OCI-LY3 (cell line): ENCODE data around the gene ZNF716.

Experiments
- H2AFZ ChIP-seq: fragments of 200-600, 300-600 bp; shearing (Covaris generic); 2 replicates; pipeline ENCODE4 v1.6.0; 2014; ENCODE audit warnings: antibody characterized with exemption, low read depth, low read length
- H3K27ac ChIP-seq: fragments of 200-600, 300-600 bp; sonication (generic); 2 replicates; pipeline ENCODE4 v1.5.1; 2014; ENCODE audit warnings: mild to moderate bottlenecking, low read length, moderate library complexity, mixed read lengths
- H3K27me3 ChIP-seq: fragments of 200-600, 300-600 bp; sonication (generic); 2 replicates; pipeline ENCODE4 v1.6.1; 2014; ENCODE audit warnings: low read depth, low read length, mixed read lengths
- H3K36me3 ChIP-seq: fragments of 200-600, 300-600 bp; sonication (generic); replicated peaks from 2 replicates; pipeline ENCODE3; 2014; ENCODE audit warnings: low read depth, low read length, mixed read lengths
- H3K4me1 ChIP-seq: fragments of 300-600, 200-600 bp; sonication (generic); 2 replicates; pipeline ENCODE4 v1.6.1; 2014; ENCODE audit warnings: low read length, mixed read lengths
- H3K4me2 ChIP-seq: fragments of 200-600, 300-600 bp; sonication (generic); 2 replicates; pipeline ENCODE4 v1.6.1; 2014; ENCODE audit warnings: low read length, mixed read lengths
- H3K4me3 ChIP-seq: fragments of 300-600, 200-600 bp; sonication (generic); 2 replicates; pipeline ENCODE4 v1.5.1; 2014; ENCODE audit warnings: antibody characterized with exemption, mild to moderate bottlenecking, low read length, moderate library complexity
- H3K79me2 ChIP-seq: fragments of 300-600, 200-600 bp; shearing (Covaris generic); 2 replicates; pipeline ENCODE4 v1.6.1; 2014; ENCODE audit warnings: mild to moderate bottlenecking, low read length, mixed read lengths
- H3K9ac ChIP-seq: fragments of 300-600, 200-600 bp; shearing (Covaris generic); 2 replicates; pipeline ENCODE4 v1.6.0; 2014; ENCODE audit warnings: mild to moderate bottlenecking, low read length, moderate library complexity
- H3K9me3 ChIP-seq: fragments of 200-600, 300-600 bp; shearing (Covaris generic); 2 replicates; pipeline ENCODE4 v1.6.1; 2014; ENCODE audit warnings: low read length, mixed read lengths; ENCODE audit not compliant: insufficient read depth
- H4K20me1 ChIP-seq: fragments of 200-600, 300-600 bp; sonication (generic); 2 replicates; pipeline ENCODE4 v1.6.1; 2016; ENCODE audit warnings: low read length, mixed read lengths; ENCODE audit not compliant: insufficient read depth
- CTCF ChIP-seq: fragments of 200-600, 300-600 bp; sonication (generic); IDR thresholded peaks from 2 replicates; pipeline ENCODE4 v1.5.1; 2014; ENCODE audit warnings: antibody characterized with exemption, low read length, low read depth
- EZH2phosphoT487 ChIP-seq: fragments of 200-600 bp; shearing (Covaris generic); IDR thresholded peaks from 2 replicates; pipeline ENCODE4 v1.6.1; 2018; ENCODE audit warnings: antibody characterized with exemption, mixed run types, low read depth

ZNF716 gene

GRCh38 chr7:57426629-57427003, 23.4 kb upstream of the ZNF716 start:
- no peak overlapping the region for H3K4me3 ChIP-seq
- H4K20me1 ChIP-seq = no peaks in the 10 kb centered on the region
- no peak overlapping the region for H3K27ac ChIP-seq
- H3K4me2 ChIP-seq = no peak overlapping the region
- TF ChIP-seq CTCF = no peak
- TF ChIP-seq EZH2phosphoT487 = no peak
- no peak overlapping the region for H3K9ac ChIP-seq
- H3K79me2 ChIP-seq = no peaks in the 10 kb centered on the region
- H3K9me3 ChIP-seq = no peaks in the 10 kb centered on the region
- no peaks in the 10 kb centered on the region for H3K36me3 ChIP-seq
- H3K4me1 ChIP-seq = no peaks in the 10 kb centered on the region
- H2AFZ ChIP-seq = no peak overlapping the region
- no peaks in the 10 kb centered on the region for H3K27me3 ChIP-seq

GRCh38 chr7:57427146-57427545, 22.8 kb upstream of the ZNF716 start:
- TF ChIP-seq CTCF = no peak
- TF ChIP-seq EZH2phosphoT487 = no peak
- no peak overlapping the region for H3K4me3 ChIP-seq
- H3K4me1 ChIP-seq = no peaks in the 10 kb centered on the region
- H3K27me3 ChIP-seq = no peaks in the 10 kb centered on the region
- H3K9me3 ChIP-seq = no peaks in the 10 kb centered on the region
- no peaks in the 10 kb centered on the region for H4K20me1 ChIP-seq
- H3K9ac ChIP-seq = no peak overlapping the region
- no peak overlapping the region for H3K4me2 ChIP-seq
- no peaks in the 10 kb centered on the region for H3K79me2 ChIP-seq
- H2AFZ ChIP-seq = no peak overlapping the region
- no peak overlapping the region for H3K27ac ChIP-seq
- H3K36me3 ChIP-seq = no peaks in the 10 kb centered on the region

GRCh38 chr7:57427594-57427993, 22.4 kb upstream of the ZNF716 start:
- H3K9me3 ChIP-seq = no peaks in the 10 kb centered on the region

GRCh38 chr7:57432583-57432982, 17.4 kb upstream of the ZNF716 start:
- no peak overlapping the region for H3K4me2 ChIP-seq
- H3K9ac ChIP-seq = no peak overlapping the region
- no peaks in the 10 kb centered on the region for H3K79me2 ChIP-seq
- H3K27me3 ChIP-seq = no peaks in the 10 kb centered on the region
- no peak overlapping the region for H3K4me3 ChIP-seq
- no peak overlapping the region for H2AFZ ChIP-seq
- H3K9me3 ChIP-seq = no peaks in the 10 kb centered on the region
- TF ChIP-seq CTCF = no peak
- no peak for TF ChIP-seq EZH2phosphoT487
- H4K20me1 ChIP-seq = no peaks in the 10 kb centered on the region
- no peaks in the 10 kb centered on the region for H3K4me1 ChIP-seq
- no peaks in the 10 kb centered on the region for H3K36me3 ChIP-seq
- no peak overlapping the region for H3K27ac ChIP-seq

More at GRCh38 chr7:57427594-57427993, 22.4 kb upstream of the ZNF716 start:
- H3K36me3 ChIP-seq = no peaks in the 10 kb centered on the region
- no peaks in the 10 kb centered on the region for H3K27me3 ChIP-seq
- no peaks in the 10 kb centered on the region for H3K79me2 ChIP-seq
- H3K27ac ChIP-seq = no peak overlapping the region
- H3K4me1 ChIP-seq = no peaks in the 10 kb centered on the region
- no peak overlapping the region for H3K9ac ChIP-seq
- H4K20me1 ChIP-seq = no peaks in the 10 kb centered on the region
- no peak for TF ChIP-seq EZH2phosphoT487
- TF ChIP-seq CTCF = no peak
- H3K4me2 ChIP-seq = no peak overlapping the region
- no peak overlapping the region for H3K4me3 ChIP-seq
- no peak overlapping the region for H2AFZ ChIP-seq
